K562 treated with DMSO at 1 percent for 12 hours (cell line): ENCODE measurements around the gene NFIX. TPM values are rescaled to one million over a fixed set of nuclear protein-coding genes. Genes with fewer than 3 reads are reported as not detected.

Experiments used
- total RNA-seq: library from RNA; unstranded; fragments of 300-600 nt; gene quantifications from 2 replicates; pipeline ENCODE4 v1.2.3, GENCODE V29; 2022; ENCODE audit not compliant: insufficient read depth

NFIX gene
- total RNA-seq = 3.3 and 14.3 TPM in 2 replicates

DNA sequence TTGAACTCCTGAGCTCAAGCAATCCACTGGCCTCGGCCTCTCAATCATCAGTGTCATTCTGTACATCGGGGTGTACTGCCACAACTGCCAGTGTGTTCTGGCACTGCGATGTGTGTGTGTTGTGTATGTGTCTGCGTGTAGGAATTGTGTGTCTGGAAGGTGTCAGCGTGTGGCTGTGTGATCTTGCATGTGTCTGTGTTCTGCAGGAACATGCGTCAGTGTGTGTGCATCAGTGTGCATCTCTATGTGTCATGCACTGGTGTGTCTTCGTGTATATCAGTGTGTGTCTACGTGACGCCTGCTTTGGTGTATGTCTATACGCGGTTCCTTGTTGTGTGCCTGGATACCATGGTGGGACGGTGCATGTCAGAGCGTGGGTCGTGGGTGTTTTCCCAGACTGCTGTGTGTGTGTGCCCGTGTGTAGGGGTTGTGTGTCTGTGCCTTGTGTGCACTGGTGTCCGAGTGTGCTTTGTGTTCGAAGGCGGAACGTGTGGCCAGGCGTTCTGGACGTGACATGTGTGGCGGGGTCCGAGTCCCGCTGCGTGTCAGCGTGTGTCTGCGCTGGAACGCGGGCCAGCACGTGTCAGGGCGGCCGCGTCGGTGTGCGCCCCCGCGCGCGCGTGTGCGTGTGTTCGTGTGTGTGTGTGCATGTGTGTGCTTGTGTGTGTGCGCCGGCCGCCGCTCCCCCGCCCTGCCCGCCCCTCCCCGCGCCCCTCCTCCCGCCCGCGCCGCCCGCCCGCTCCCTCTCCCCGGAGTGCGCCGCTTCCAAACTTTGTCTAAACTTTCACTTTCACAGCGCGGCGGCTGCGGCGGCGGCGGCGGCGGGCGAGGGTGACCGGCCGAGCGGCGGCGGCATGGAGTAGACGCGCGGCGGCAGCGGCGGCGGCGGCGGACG, at the start of gene NFIX:
TSS of gene NFIX (plus strand) at position 775 of the 895 bp plus-strand sequence. CDS start 363 bp downstream, outside the sequence.

DNA sequence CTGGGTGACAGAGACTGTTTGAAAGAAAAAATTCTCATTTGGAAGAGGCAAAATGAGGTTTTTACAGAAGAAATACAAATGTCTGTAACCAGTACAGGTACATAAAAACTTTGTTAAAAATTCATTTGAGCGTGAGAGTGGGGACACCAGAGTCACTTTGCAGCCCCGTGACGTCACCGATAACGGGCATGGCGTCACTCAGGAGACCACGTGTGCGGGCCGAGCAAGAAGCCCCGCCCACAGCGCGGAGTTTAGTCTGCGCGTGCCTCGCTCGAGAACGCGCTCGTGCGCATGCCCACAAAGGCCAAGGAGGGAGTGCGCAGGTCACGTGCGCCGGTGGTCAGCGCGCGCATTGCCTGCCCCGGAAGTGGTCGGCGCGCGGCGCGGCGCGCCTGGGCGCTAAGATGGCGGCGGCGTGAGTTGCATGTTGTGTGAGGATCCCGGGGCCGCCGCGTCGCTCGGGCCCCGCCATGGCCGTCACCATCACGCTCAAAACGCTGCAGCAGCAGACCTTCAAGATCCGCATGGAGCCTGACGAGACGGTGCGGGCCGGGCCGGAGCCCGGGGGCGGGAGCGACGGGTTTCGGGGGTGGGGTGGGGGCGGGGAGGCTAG, 49.7 kb upstream of the NFIX start, which contains the start of gene RAD23A:
TSS of gene RAD23A (plus strand) at position 384 of the 613 bp plus-strand sequence. CDS start at position 471, 87 bp downstream.

DNA sequence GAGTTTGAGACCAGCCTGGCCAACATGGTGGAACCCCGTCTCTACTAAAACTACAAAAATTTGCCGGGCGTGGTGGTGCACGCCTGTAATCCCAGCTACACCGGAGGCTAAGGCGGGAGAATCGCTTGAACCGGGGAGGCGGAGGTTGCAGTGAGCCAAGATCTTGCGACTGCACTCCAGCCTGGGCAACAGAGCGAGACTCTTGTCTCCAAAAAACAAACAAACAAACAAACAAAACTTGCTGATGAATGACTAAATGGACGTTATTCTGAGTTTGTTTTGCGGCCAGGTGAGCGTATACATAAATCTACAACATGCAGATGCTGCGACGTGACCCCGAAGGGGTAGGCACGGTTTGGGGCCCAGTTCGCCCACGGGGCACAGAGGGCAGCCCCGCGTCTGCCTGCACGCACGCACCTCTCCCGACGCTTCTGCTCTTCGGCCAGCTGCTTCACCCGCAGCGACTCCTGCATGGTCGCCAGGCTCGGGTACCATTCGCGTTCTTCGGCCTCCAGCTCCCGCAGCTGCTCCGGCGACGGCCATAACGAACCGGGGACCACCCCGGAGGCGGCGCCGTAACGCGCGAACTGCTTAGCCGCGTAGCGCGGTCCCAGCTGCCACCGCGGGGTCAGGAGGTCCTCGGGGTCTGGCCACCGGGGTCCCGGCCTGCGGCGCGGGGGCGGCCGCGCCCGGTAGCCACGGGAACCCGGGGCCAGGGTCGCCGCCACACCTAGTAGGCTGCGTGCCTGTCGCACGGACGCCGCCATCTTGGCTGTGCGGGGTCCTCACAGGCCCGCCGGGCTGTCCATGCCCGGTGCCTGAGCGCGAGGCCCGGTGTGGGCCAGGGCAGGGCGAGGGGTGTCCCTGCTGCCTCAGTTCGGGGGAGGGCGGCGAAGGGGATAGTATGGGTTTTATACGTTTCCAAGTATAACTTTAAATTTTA, 38.6 kb upstream of the NFIX start, which contains the start of gene GADD45GIP1:
TSS of gene GADD45GIP1 (minus strand) at position 778 of the 943 bp plus-strand sequence. CDS start at position 767, 11 bp downstream.

DNA sequence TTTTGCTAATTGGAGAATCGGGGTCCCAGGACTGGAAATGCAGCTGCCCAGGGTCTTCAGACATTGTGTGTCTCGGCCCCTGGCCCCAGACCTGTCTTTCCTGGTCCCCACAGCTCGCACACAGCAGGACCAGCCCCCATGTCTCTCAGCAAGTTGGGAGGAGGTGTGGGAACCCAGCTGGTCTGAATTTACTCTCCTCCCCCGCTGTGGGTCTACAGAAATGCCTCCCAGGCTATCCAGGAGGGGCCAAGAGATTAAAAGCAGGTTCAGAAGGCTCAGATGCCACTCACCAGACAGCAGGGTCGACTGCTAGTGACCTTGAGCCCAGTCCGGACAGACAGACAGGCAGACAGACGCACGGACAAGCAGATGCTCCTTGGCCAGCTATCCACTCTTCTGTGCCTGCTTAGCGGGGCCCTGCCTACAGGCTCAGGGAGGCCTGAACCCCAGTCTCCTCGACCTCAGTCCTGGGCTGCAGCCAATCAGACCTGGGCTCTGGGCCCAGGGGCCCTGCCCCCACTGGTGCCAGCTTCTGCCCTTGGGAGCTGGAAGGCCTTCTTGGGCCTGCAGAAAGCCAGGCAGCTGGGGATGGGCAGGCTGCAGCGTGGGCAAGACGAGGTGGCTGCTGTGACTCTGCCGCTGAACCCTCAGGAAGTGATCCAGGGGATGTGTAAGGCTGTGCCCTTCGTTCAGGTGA, 25.8 kb upstream of the NFIX start, which contains the start of gene DAND5:
TSS of gene DAND5 (plus strand) at position 285 of the 697 bp plus-strand sequence. CDS start at position 370, 85 bp downstream.

DNA sequence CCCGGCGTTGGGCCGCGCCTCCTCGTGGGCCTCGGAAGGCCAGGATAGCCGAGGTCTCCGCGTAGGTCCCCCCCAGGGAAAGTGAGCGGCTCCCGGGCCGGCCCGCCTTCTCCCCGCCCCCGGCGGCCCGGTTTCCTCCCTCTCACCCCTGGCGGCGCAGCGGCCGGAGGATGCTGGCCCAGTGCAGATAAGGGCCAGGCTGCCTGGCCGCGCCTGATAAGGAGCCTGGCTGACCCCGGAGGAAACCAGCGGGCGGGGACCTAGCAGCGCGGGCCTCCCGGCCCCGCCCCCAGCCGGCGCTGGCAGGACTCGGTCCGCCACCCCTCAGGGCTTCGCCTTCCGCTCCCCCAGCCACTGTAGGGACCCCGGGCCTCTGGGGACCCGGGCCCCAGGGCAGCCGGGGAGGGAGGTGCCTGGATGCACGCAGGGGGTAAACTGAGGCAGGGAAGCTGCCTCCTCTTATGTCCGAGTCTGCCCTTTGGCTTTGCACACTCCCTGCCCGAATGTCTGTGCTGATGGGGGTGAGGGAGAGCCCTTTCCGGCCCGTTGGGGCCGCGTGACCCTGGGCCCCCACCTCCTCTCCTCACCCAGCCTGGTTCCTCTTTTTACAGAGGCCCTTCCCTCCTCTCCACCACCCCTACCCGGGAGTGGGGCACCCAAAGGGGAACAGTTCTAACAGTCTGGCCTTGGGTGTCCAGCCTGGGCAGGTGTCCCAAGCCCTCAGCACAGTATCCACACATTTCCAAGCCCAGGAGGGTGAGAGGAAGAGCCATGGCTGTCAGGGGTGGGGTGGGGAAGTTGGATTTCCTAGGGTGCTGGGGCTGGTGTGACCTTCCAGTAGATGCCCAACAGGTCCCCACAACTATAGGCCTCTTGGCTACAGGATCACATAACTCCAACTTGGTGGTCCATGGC, 107.6 kb downstream of the NFIX start, which contains the start of gene LYL1:
TSS of gene LYL1 (minus strand) at position 193 of the 915 bp plus-strand sequence. CDS start 1,687 bp downstream, outside the sequence.

DNA sequence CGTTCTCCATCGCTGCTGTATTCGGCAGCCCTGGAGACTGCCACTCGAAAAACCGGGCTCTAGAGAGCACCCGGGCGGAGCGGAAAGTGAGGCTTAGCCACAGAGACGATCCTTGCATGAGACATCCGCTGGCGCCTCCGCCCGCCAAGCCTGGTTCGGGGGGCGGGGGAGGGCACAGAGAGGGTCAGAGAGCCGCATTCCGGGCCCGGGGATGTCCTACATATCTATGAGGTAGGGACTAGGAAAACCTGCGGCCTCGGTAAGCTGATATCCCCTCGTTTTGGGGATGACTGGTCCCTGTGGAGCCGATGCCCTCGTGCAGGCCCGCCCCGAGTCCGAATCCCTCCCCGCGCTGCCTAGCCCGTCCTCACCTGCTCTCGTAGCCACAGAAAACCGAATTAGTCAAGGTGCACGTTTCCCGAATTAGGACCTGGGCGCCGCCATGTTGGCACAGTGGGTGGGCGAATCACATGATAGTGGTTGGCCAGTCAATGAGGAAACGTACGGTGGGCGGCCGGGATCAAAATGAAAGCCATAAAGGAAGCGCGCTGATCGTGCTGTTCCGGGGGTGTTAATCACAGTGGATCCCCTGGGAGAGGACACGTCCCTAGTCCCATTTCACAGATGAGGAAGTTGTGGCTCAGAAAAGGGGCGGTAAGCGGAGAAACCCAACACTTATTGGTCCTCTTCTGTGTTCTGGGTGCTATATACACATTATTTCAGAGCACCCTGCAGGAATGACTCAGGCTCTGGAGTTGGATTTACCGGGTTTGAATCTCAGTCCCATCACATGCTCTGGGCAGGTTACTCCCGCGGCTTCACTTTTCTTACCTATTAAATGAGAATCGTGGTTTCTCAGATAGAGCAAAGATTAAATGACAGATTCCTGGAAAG, 121.3 kb downstream of the NFIX start, which contains the start of gene TRMT1:
TSS of gene TRMT1 (minus strand) at position 459 of the 894 bp plus-strand sequence. CDS start at position 118, 341 bp downstream.

DNA sequence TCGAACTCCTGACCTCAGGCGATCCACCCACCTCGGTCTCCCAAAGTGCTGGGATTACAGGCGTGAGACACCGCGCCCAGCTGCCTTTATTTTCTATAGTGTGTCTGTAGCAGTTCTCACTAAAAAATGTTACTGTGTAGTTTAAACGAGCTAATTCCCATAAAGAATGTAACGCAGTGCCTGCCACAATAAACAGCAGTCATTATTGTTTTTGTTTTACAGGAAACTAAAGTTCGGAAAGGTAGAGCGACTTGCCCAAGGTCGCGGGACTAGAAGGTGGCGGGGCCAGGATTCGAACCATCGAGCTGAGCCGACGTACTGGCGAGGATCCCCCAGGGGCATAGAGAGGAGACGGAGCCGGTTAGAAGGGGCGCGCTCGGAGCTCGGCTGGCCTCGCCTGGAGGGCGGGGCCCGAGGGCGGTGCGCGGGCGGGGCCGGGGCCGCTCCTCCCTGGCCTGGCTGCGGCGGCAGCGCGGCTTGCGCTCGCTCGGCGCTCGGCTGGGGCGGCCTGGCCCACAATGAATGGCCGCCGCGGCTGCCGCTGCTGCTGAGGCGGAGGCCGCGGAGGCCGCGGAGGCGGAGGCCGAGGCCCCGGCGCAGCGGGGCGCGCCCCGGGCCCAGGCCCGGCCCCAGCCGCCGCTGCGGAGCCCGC, 122.6 kb downstream of the NFIX start, which contains the start of gene NACC1:
TSS of gene NACC1 (plus strand) at position 493 of the 652 bp plus-strand sequence. CDS start 16,944 bp downstream, outside the sequence.

Other genes starting within 250 kb of the NFIX start
- gene BEST2, start 243.7 kb upstream of the NFIX start, total RNA-seq = not detected in 2 replicates
- 13.5 and 17.6 TPM in 2 replicates for gene HOOK2, start 219.9 kb upstream of the NFIX start, total RNA-seq
- 79.5 and 102 TPM in 2 replicates for gene JUNB, start 204.0 kb upstream of the NFIX start, total RNA-seq
- gene PRDX2, start 193.7 kb upstream of the NFIX start, total RNA-seq = 330 and 389 TPM in 2 replicates
- 12.6 TPM in 1 of 2 replicates, not detected in the other for gene THSD8, start 193.4 kb upstream of the NFIX start, total RNA-seq
- gene RNASEH2A, start 188.9 kb upstream of the NFIX start, total RNA-seq = 73.5 and 86.3 TPM in 2 replicates
- gene RTBDN, start 160.9 kb upstream of the NFIX start, total RNA-seq = 0.58 and 3.6 TPM in 2 replicates
- gene MAST1, start 157.0 kb upstream of the NFIX start, total RNA-seq = 6.1 and 6.4 TPM in 2 replicates
- 133 and 148 TPM in 2 replicates for gene DNASE2, start 114.0 kb upstream of the NFIX start, total RNA-seq
- 32.6 and 45.7 TPM in 2 replicates for gene KLF1, start 108.3 kb upstream of the NFIX start, total RNA-seq
- 10.5 and 12.8 TPM in 2 replicates for gene GCDH, start 104.3 kb upstream of the NFIX start, total RNA-seq
- gene SYCE2, start 76.2 kb upstream of the NFIX start, total RNA-seq = 0.80 and 1.0 TPM in 2 replicates
- gene FARSA, start 61.8 kb upstream of the NFIX start, total RNA-seq = 120 and 123 TPM in 2 replicates
- 475 and 681 TPM in 2 replicates for gene CALR, start 56.9 kb upstream of the NFIX start, total RNA-seq
- gene RAD23A, start 49.6 kb upstream of the NFIX start, total RNA-seq = 111 and 154 TPM in 2 replicates
- 33.4 and 52.1 TPM in 2 replicates for gene GADD45GIP1, start 38.3 kb upstream of the NFIX start, total RNA-seq
- 1.0 TPM in 1 of 2 replicates, not detected in the other for gene DAND5, start 25.9 kb upstream of the NFIX start, total RNA-seq
- gene LYL1, start 107.4 kb downstream of the NFIX start, total RNA-seq = 287 and 387 TPM in 2 replicates
- 27.9 and 29.1 TPM in 2 replicates for gene TRMT1, start 121.3 kb downstream of the NFIX start, total RNA-seq
- gene NACC1, start 122.8 kb downstream of the NFIX start, total RNA-seq = 27.0 and 54.7 TPM in 2 replicates
- gene STX10, start 154.9 kb downstream of the NFIX start, total RNA-seq = 94.3 and 118 TPM in 2 replicates
- 177 and 186 TPM in 2 replicates for gene IER2, start 154.9 kb downstream of the NFIX start, total RNA-seq